Thyroid gland (tissue), 4 donors: ENCODE data around the gene CYFIP1. TPM values are rescaled to one million over a fixed set of nuclear protein-coding genes. Genes with fewer than 3 reads are reported as not detected.
"Not testable (repeated sequence)": the region's sequence is repeated elsewhere in the genome, so short reads cannot be mapped to it uniquely, and the experiment has no call there.

ENCODE experiments used
- DNase-seq, 2 donors: peaks; one replicate each; pipeline ENCODE4 v3.0.0-alpha.2; 2019
- H3K27ac ChIP-seq, 3 donors: fragments of 200-600 bp; sonication (generic); 1 replicate in 2 of 3; 2 replicates in 1 of 3; pipeline ENCODE4 v1.5.1; 2016 to 2019; ENCODE audit warnings: mild to moderate bottlenecking in 1 of 3, moderate library complexity in 1 of 3
- H3K27me3 ChIP-seq: fragments of 200-600 bp; sonication (generic); one replicate; pipeline ENCODE4 v1.5.1; 2019
- H3K36me3 ChIP-seq, 2 donors: fragments of 200-600 bp; sonication (generic); one replicate each; pipeline ENCODE4 v1.5.1; 2016 to 2019
- H3K4me1 ChIP-seq, 2 donors: fragments of 200-600 bp; sonication (generic); one replicate each; pipeline ENCODE4 v1.5.1; 2017 to 2019
- H3K4me3 ChIP-seq, 3 donors: fragments of 200-600 bp; sonication (generic); replicated peaks in 1 of 3; 1 replicate in 2 of 3; 2 replicates in 1 of 3; pipeline ENCODE4 v1.5.1; 2016; ENCODE audit warnings: mild to moderate bottlenecking in 1 of 3
- H3K9me3 ChIP-seq: fragments of 200-600 bp; sonication (generic); one replicate; pipeline ENCODE4 v1.5.1; 2017
- CTCF ChIP-seq, 6 experiments: fragments of 200-600 bp in 3 of 6; fragments of 450-650 bp in 3 of 6; sonication (generic) in 3 of 6; IDR thresholded peaks; one replicate each; pipeline ENCODE4 v1.5.1; 2016 to 2019; ENCODE audit warnings: antibody characterized with exemption in 6 of 6, mild to moderate bottlenecking in 2 of 6, inconsistent platforms in 1 of 6, moderate library complexity in 1 of 6
- POLR2A ChIP-seq, 2 donors: fragments of 450-650 bp; IDR thresholded peaks; one replicate each; pipeline ENCODE4 v1.6.1; 2017; ENCODE audit warnings: antibody characterized with exemption in 2 of 2, mild to moderate bottlenecking in 2 of 2, moderate library complexity in 1 of 2
- WGBS, 2 donors: methylation state at CpG; one replicate each; pipeline ENCODE4 v1.1.5; 2017; 5-methylcytosine and 5-hydroxymethylcytosine counted together
- intact Hi-C: fragments of 100-400 bp; cut with DNase I; formaldehyde crosslinking; loops from one replicate; pipeline ENCODE4 v1.15.1; 2023
- total RNA-seq, 4 donors: library from RNA; depleted of rRNA; stranded (reverse); fragments of >200 nt; gene quantifications; one replicate each; pipeline ENCODE4 v1.2.3, GENCODE V29; 2016

CYFIP1 gene
- total RNA-seq, 4 donors from 2014 or later = 89.1 to 138 (median 131) TPM

DNA sequence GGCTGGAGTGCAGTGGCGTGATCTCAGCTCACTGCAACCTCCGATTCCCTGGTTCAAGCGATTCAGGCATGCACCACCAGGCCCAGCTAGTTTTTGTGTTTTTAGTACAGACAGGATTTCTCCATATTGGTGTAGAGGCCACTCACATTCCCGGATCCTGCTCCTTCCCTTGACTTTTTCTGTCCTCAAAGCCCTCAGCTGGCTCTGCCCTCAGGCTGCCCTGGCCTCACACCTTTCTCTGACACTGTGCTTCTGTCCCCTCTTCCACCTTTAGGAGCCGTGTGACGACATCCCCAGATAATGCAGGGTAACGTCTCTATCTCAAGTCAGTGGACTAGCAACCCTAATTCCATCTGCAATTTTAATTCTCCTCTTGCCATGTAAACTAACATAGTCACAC lies 8.6 kb upstream of the CYFIP1 start:
- Histone ChIP-seq H3K36me3 (no peaks in the 10 kb centered on the region), H3K27me3 (no peaks in the 10 kb centered on the region), H3K27ac (no peak overlapping the region), H3K4me3 (no peak overlapping the region), H3K4me1 (no peaks in the 10 kb centered on the region), H3K9me3 (no peaks in the 10 kb centered on the region)
- DNase-seq = no peak
- TF ChIP-seq CTCF (IDR thresholded peaks at IDR 0.05) = no peak
- TF ChIP-seq POLR2A (IDR thresholded peaks at IDR 0.05) = no peak
- intact Hi-C loops = no loop called here
- 81 to 83% methylated on average over 7 of the region's 7 CpGs for WGBS, 2 donors

DNA sequence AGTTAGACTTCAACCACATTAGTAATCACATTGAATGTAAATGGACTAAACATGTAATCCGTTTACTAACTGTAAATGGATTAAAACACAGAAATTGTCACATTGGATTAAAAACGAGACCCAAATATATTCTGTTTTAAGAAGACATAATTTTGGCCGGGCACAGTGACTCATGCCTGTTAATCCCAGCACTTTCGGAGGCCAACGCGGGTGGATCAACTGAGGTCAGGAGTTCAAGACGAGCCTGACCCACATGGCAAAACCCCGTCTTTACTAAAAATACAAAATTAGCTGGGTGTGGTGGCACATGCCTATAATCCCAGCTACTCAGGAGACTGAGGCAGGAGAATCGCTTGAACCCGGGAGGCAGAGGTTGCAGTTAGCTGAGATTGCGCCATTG lies 1.8 kb upstream of the CYFIP1 start:
- DNase-seq, H3K27ac ChIP-seq, H3K9me3 ChIP-seq, H3K27me3 ChIP-seq, H3K36me3 ChIP-seq, H3K4me3 ChIP-seq: not testable (repeated sequence)
- intact Hi-C loops = loop anchor here (5.0 kb wide), 1 partner anchor 55 kb away; the partner anchor contains the start of gene TUBGCP5
- 94 to 95% methylated on average over 11 of the region's 11 CpGs for WGBS, 2 donors
- peaks cover 6 to 12% of the 10 kb centered on the region in 2 donors for H3K4me1 ChIP-seq

DNA sequence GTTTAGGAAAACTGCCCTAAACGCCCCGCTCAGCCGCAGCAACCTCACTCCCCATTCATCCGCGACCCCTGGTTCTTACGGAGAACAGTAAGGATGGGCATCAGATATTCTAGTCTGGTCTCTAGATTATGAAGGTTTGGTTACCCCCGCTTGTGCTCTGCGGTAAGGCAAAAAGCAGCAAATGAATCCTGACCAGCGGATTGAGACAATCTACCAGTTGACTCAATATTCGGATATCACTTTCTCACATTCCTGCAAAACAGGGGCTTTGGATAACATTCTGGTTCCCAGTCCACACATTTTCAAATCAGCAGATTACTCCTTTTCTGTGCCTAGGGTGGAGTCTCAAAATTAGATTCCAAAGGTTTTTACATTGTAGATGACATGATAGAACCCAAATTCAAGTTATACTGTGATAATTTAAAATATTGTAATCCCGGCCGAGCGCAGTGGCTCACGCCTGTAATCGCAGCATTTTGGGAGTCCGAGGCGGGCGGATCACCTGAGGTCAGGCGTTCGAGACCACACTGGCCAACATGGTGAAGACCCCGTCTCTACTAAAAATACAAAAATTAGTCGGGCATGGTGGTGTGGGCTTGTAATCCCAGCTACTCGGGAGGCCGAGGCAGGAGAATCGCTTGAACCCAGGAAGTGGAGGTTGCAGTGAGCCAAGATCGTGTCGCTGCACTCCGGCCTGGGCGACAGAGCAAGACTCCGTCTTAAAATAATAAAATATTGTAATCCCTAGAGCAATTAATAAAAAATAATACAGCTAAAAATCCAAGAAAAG lies 1.1 kb upstream of the CYFIP1 start:
- H3K9me3 ChIP-seq = no peaks in the 10 kb centered on the region
- H3K36me3 ChIP-seq = no peaks in the 10 kb centered on the region
- peak overlapping the region; percentile 75 to 89 (median 84) for H3K27ac ChIP-seq
- H3K27me3 ChIP-seq = no peaks in the 10 kb centered on the region
- intact Hi-C loops = loop anchor here (5.0 kb wide), 1 partner anchor 56 kb away; the partner anchor contains the start of gene TUBGCP5
- TF ChIP-seq CTCF (IDR thresholded peaks at IDR 0.05) (no peak), POLR2A (IDR thresholded peaks at IDR 0.05) (no peak)
- no peak for DNase-seq
- H3K4me3 ChIP-seq = peak overlapping the region in 2 of 3 donors; percentile 90 to 98
- WGBS, 2 donors = 64 to 75% methylated on average over 25 to 30 of the region's 30 CpGs
- peaks cover 6 to 12% of the 10 kb centered on the region in 2 donors for H3K4me1 ChIP-seq

DNA sequence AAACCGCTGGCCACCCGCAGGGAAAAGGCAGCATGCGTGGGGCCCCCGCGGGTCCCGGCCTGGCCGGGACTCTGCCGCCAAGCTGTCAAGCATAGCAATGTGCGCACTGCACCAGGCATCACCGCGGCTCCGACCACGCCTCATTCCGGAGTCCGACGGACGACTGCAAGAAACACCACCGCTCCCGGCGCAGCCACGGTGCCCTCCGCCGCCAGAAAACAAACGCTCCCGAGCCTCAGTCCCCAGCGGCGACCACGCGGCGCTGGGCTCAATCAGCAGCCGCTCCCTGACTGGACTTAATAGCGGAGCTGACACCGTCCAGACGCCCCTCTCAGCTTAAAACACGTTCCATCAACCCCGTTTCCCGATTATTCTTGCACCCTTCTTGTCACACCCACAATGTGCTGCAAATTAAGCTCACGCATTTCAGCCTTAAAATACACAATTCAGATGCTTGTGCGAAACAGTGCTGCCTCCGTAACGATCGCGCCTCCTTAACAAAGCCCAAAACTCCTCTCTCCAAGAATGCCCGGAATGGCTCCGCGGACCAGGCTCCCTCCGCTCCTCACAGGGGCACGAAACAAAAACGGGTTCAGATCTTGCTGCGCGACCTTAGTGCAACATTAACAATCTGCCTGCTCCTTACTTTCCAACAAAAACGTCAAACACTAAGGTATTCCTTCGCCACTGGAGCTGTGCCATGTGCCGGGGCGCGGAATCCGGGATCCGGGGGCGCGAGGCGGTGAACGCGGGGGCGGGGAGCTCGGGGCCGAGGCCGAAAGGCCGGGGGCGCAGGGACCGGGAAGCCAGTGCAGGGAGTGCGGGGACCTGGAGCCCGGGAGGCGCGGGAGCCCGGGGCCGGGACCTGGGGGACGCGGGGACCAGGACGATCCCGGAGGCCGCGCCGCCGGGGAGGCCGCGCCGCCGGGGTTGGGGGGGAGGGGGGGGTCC lies 655 bp downstream of the CYFIP1 start:
- H3K4me1 ChIP-seq = peaks cover 6 to 12% of the 10 kb centered on the region in 2 donors
- peak overlapping the region; percentile 76 to 98 (median 90) for H3K4me3 ChIP-seq
- no peaks in the 10 kb centered on the region for H3K36me3 ChIP-seq
- no peaks in the 10 kb centered on the region for H3K27me3 ChIP-seq
- H3K9me3 ChIP-seq = no peaks in the 10 kb centered on the region
- 0 to 2% methylated on average over 20 to 51 of the region's 88 CpGs for WGBS, 2 donors
- intact Hi-C loops = loop anchor here (5.0 kb wide), 1 partner anchor 58 kb away; the partner anchor contains the start of gene TUBGCP5
- peak overlapping the region; percentile 75 to 89 (median 84) for H3K27ac ChIP-seq
- TF ChIP-seq POLR2A (IDR thresholded peaks at IDR 0.05) (peak in 1 of 2 donors; percentile 9), CTCF (IDR thresholded peaks at IDR 0.05) (peak in 1 of 6 experiments; percentile 13)
- DNase-seq = peak; percentile 67

DNA sequence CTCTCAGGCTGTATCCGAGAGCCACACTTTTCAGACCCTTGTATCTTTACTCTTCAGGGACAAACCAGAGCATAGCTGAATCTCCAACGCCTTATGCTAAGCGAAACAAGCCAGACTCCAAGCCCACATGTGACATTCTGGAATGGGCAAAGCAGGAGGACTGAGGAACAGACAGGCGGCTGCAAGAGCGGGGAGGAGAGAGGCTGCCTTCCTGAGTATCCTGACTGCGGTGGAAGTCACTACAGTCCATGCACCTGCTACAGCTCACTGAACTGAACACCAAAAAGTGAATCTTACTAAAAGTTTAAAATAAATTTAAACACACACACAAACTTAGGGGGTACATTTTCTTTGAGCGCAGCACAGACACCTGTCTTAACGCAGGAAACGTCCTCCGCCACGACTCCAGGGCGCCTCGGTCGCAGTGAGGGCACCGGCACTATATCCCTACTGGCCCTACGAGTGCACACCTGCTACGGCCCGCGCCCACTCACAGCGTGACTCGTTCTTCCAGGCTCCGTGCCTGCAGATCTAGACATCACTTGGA lies 1.4 kb downstream of the CYFIP1 start:
- Histone ChIP-seq H3K36me3 (no peaks in the 10 kb centered on the region), H3K9me3 (no peaks in the 10 kb centered on the region), H3K27me3 (no peaks in the 10 kb centered on the region), H3K4me1 (peaks cover 6 to 12% of the 10 kb centered on the region in 2 donors), H3K27ac (no peak overlapping the region), H3K4me3 (peak overlapping the region; percentile 76 to 98 (median 90))
- WGBS, 2 donors = 16 to 22% methylated on average over 20 to 21 of the region's 22 CpGs
- DNase-seq = no peak
- TF ChIP-seq POLR2A (IDR thresholded peaks at IDR 0.05) (no peak), CTCF (IDR thresholded peaks at IDR 0.05) (no peak)
- intact Hi-C loops = no loop called here
